Fibroblast of villous mesenchyme (primary cell): Measurements from ENCODE around the gene VPS54. TPM values are rescaled to one million over a fixed set of nuclear protein-coding genes. Genes with fewer than 3 reads are reported as not detected.
"Not testable (repeated sequence)": the region's sequence is repeated elsewhere in the genome, so short reads cannot be mapped to it uniquely, and the experiment has no call there.

ENCODE experiments used
- DNase-seq: peaks from one replicate; pipeline ENCODE4 v3.0.0-alpha.2; 2010; ENCODE audit warnings: low read depth
- H3K4me3 ChIP-seq: 2 replicates; pipeline ENCODE4 v1.5.1; 2011; ENCODE audit warnings: low read depth, mild to moderate bottlenecking, low read length
- CTCF ChIP-seq: IDR thresholded peaks from 2 replicates; pipeline ENCODE4 v1.5.1; 2012; ENCODE audit warnings: low read depth, mild to moderate bottlenecking, low read length; ENCODE audit not compliant: insufficient read depth
- total RNA-seq: library from RNA; depleted of rRNA; stranded (reverse); fragments of >200 nt; gene quantifications from 2 replicates; pipeline ENCODE4 v1.2.3, GENCODE V29; 2012

VPS54 gene
- total RNA-seq, 1 donor, result 32.0 TPM

- no peak for DNase-seq
- H3K4me3 ChIP-seq, result no peak overlapping the region
- no peak for TF ChIP-seq CTCF
Measured at GRCh38 chr2:63851691-63852311, 167.4 kb downstream of the VPS54 start.

GRCh38 chr2:63850649-63851048, 168.6 kb downstream of the VPS54 start:
- no peak overlapping the region for H3K4me3 ChIP-seq
- DNase-seq, result no peak

GRCh38 chr2:63850204-63850571, 169.0 kb downstream of the VPS54 start:
- no peak overlapping the region for H3K4me3 ChIP-seq
- DNase-seq, result no peak
- no peak for TF ChIP-seq CTCF

More at GRCh38 chr2:63850649-63851048, 168.6 kb downstream of the VPS54 start:
- TF ChIP-seq CTCF, result no peak

GRCh38 chr2:63849381-63850203, 169.6 kb downstream of the VPS54 start:
- peak overlapping the region; percentile 7 for H3K4me3 ChIP-seq
- no peak for DNase-seq
- no peak for TF ChIP-seq CTCF

GRCh38 chr2:63847571-63847970, 171.7 kb downstream of the VPS54 start:
- not testable (repeated sequence) for H3K4me3 ChIP-seq, DNase-seq

- no peak overlapping the region for H3K4me3 ChIP-seq
- no peak for DNase-seq
- TF ChIP-seq CTCF, result no peak
Measured at GRCh38 chr2:63846487-63846886, 172.7 kb downstream of the VPS54 start.

- H3K4me3 ChIP-seq, result no peak overlapping the region
- no peak for DNase-seq
- TF ChIP-seq CTCF, result no peak
Measured at GRCh38 chr2:63845866-63846265, 173.4 kb downstream of the VPS54 start.
